Adrenal gland (tissue), 5 donors: ENCODE results near the gene KCNH1.

Experiments used
- POLR2A ChIP-seq, 2 donors: fragments of 450-650 bp; IDR thresholded peaks; one replicate each; pipeline ENCODE4 v1.6.1; 2017; ENCODE audit warnings: antibody characterized with exemption in 2 of 2, mild to moderate bottlenecking in 2 of 2, moderate library complexity in 1 of 2
- TF ChIP-seq, protein P1 (sequence below), 6 experiments: fragments of 450-650 bp in 4 of 6; fragments of 200-600 bp in 2 of 6; sonication (generic) in 1 of 6; IDR thresholded peaks; 1 replicate in 5 of 6; 2 replicates in 1 of 6; pipeline versions ENCODE4 v1.5.1 to v1.8.0; 2016 to 2021; ENCODE audit warnings: antibody characterized with exemption in 6 of 6, mild to moderate bottlenecking in 2 of 6, moderate library complexity in 1 of 6
- donor health status: DM: no; HTN: no; CAD: no.

DNA sequence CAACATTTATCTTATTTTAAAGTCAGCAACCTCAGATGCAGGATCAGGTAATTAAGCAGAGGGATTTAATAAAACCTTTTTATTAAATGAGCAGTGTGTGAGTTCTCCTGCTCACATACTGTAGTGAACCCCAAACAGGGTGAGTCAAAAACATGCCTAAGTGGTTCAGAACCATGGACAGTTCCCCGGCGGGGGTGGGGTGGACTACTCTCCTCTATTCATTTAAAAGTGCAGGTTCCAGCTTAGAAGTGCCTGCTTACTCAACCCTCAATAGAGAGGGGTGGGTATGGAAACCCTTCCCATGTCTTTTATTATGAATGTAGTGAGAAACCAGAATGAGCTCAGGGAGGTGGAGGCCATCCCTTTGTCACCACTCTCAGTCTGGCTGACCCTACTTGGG lies 407.3 kb downstream of the KCNH1 start:
- TF ChIP-seq, protein P1, sequence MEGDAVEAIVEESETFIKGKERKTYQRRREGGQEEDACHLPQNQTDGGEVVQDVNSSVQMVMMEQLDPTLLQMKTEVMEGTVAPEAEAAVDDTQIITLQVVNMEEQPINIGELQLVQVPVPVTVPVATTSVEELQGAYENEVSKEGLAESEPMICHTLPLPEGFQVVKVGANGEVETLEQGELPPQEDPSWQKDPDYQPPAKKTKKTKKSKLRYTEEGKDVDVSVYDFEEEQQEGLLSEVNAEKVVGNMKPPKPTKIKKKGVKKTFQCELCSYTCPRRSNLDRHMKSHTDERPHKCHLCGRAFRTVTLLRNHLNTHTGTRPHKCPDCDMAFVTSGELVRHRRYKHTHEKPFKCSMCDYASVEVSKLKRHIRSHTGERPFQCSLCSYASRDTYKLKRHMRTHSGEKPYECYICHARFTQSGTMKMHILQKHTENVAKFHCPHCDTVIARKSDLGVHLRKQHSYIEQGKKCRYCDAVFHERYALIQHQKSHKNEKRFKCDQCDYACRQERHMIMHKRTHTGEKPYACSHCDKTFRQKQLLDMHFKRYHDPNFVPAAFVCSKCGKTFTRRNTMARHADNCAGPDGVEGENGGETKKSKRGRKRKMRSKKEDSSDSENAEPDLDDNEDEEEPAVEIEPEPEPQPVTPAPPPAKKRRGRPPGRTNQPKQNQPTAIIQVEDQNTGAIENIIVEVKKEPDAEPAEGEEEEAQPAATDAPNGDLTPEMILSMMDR (IDR thresholded peaks at IDR 0.05): no peak
- no peak for TF ChIP-seq POLR2A (IDR thresholded peaks at IDR 0.05)
